ENCODE measurements around the gene PUS7.
"Not testable (repeated sequence)": the region's sequence is repeated elsewhere in the genome, so short reads cannot be mapped to it uniquely, and the experiment has no call there.

DNA sequence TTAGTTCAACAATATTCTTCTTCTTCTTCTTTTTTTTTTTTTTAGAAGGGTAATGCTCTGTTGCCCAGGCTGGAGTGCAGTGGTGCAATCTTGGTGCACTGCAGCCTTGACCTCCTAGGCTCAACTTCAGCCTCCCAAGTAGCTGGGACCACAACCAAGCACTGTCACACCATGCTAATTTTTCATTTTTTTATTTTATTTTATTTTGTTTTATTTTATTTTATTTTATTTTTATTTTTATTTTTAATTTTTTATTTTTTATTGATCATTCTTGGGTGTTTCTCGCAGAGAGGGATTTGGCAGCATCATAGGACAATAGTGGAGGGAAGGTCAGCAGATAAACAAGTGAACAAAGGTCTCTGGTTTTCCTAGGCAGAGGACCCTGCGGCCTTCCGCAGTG is 112.3 kb downstream of the PUS7 start:
- TF ChIP-seq, protein P1, sequence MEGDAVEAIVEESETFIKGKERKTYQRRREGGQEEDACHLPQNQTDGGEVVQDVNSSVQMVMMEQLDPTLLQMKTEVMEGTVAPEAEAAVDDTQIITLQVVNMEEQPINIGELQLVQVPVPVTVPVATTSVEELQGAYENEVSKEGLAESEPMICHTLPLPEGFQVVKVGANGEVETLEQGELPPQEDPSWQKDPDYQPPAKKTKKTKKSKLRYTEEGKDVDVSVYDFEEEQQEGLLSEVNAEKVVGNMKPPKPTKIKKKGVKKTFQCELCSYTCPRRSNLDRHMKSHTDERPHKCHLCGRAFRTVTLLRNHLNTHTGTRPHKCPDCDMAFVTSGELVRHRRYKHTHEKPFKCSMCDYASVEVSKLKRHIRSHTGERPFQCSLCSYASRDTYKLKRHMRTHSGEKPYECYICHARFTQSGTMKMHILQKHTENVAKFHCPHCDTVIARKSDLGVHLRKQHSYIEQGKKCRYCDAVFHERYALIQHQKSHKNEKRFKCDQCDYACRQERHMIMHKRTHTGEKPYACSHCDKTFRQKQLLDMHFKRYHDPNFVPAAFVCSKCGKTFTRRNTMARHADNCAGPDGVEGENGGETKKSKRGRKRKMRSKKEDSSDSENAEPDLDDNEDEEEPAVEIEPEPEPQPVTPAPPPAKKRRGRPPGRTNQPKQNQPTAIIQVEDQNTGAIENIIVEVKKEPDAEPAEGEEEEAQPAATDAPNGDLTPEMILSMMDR (IDR thresholded peaks at IDR 0.05 in 4 of 5, conservative IDR thresholded peaks at IDR 0.05 in 1 of 5) = not testable (repeated sequence)
- TF ChIP-seq POLR2A (IDR thresholded peaks at IDR 0.05) = not testable (repeated sequence)

Data from gastrocnemius medialis (tissue), 4 donors.